Activated T-helper 1 cell treated with Interleukin-2 at 50 U/mL for 16 hours (primary cell): ENCODE data around the gene PHLDA3.

Source experiments
- DNase-seq: peaks from one replicate; pipeline ENCODE4 v3.0.0-alpha.2; 2020; ENCODE audit warnings: low read depth

Gene PHLDA3

DNA sequence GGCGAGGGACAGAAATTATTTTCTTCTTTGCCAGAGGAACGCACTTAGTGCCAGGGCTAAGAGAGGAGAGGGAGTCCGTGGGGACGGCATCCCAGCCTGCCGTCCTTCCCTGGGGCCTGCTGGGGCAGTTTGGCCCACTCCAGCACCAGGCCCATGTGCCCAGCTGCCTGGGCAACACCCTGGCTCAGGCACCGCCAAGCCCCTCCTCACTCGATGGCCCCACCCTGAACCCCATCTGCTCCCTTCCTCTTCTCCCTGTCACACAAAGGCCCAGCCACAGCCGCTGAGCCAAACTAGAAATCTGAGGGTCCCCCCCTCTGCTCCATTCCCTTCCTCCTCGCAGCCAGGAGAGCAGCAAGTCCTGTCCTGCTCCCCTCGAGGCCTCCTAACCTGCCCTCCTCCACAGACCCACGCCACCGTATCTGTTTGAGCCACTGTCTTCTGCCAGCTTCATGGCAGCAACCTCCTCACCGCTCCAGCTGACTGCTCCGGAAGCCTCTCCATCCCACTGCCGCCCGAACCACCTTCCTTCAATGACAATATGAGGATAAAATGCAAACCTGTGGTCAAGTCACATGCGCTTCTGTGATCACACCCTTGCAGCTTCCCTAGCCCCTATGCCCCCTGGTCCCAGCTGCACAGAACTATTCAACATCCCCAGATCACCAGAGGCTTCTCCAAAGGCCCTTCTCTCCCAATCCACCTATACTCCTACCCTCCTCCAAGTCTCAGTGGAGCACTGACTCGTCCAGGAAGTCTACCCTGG, 39.1 kb downstream of the PHLDA3 start:
- DNase-seq, result no peak

DNA sequence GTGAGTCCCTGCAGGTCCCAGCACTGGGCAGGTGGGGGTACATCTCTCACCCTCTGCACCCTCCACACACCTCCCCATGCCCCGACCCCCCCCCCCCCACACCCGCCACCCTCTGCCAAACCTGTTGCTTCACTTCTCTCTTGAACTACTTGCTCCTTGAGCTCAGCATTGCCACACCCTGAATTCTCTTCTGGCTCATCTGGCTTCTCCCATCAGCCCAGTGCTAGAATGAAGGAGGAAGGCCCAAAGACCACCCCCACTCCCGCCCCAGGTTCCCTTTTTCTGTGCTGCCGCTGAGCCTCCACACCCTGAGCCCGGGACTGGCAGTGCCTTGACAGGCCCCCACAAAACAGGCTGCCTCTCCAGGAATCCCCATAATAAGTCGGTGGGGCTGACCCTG, 41.0 kb downstream of the PHLDA3 start:
- no peak for DNase-seq

DNA sequence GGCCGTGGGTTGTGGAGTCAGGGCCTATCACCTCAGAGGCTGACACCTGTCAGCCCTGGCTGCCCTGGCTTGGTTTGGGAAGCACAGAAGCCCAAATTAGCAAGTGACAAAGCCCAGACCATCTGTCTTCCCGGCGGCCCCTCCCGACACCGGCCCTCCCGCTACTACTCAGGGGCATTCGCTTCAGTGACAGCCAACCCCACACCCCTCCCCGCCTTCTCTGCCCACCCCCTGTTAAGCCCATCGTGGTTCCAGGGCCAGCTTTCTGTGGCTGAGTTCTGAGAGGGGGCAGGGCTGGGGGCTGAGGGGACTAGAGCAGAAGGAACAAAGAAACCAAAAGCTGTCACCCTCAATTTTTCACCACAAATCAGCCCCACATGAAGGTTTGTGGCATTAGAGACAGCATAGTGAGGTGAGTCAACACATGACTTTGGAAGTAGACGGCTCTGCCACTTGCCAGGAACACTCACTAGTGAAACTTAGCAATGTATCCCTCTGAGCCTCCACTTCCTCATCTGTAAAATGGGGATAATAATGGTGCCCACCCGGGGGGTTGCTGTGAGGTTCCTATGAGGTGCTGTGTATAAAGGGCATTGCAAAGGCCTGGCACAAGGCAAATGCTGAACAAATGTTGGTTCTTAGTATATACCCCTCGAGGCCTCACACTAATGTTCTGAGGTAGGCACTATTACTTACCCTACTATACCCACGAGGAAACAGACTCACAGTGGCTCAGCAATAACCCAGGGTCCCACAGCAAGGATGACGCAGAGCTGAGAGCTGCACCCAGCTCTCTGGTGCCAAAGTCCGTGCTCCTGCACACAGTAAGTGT, 42.3 kb downstream of the PHLDA3 start:
- DNase-seq, result no peak

DNA sequence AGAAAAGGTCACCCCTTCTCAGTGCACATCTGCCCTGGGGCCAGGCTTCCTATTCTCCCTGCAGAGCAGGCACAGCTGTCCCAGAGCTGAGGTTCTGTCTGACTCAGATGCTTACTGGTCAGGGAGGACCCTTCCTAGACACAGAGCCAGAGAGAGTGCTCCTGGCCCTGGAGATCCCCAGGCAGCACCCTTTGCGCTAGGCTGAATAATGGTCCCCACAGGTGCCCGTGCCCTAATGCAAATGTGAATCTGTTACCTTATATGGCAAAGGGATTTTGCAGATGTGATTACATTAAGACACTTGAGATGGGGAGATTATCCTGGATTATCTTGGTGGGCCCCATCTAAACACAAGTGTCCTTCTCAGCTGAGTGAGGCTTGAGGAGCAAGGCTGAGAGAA, 44.8 kb downstream of the PHLDA3 start:
- DNase-seq, result no peak

DNA sequence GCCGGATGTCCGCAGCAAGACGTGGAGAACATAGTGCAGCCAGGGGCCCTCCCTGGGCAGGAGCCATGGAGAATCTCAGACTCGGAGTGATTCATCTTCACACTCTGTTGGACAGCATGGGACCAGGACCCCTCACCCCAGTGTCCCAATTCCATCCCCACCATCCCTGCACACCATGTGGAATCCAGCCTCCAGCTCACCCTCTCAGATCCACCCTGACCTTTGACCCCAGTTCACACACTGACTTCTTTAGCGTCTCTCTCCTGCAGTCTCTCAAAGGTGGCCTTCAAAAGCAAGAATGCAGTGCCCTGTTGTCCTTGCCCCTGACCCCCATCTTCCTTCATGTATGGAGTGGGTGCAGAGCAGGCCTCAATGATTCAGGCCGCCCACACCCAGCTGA, 45.3 kb downstream of the PHLDA3 start:
- DNase-seq, result no peak

DNA sequence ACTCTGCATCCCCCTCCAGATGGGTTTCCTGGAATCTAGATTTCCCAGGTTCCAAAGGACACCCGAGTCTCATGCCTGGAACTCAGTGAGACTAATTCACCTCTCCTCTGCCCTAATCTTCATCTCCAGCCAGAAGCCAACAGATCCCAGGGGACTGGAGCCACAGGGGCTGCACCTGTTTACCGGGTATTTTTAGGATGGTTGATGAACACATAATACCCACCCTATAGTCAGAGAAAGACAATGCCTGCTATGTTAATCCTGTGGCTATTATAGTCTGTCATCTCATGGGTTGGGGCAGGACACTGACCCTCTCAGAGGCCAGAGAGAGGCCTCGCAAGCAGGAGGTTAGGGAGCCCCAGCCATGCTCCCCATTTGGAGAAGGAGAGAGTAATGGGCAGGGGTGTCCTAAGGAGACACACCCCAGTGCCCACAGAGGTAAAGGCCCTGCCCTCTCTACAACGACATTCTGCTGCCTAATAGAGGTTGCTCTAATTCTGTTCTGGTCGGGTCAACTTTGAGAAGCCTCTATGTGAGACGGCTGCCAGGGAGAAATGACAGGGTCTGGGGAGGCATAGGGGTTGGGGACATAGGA, 46.5 kb downstream of the PHLDA3 start:
- no peak for DNase-seq

DNA sequence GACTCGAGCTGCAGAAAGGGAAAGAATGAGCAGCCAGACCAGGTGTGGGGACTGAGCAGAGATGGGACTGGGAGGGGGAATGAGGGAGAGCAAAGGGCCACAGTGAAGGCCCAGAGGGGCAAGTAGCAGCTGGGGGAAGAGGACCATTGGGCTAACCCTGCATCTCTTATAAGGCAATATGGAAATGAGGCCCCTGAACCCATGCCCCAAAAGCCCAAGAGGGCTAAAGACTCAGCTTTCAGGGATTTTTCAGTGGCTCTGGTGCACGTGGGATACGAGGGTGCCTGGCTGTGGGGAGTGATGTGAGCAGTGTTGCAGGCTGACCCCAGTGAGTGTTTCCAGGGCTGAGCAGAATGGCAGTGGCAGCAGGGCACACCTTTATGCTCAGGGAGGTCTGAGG, 47.0 kb downstream of the PHLDA3 start:
- DNase-seq, result no peak

DNA sequence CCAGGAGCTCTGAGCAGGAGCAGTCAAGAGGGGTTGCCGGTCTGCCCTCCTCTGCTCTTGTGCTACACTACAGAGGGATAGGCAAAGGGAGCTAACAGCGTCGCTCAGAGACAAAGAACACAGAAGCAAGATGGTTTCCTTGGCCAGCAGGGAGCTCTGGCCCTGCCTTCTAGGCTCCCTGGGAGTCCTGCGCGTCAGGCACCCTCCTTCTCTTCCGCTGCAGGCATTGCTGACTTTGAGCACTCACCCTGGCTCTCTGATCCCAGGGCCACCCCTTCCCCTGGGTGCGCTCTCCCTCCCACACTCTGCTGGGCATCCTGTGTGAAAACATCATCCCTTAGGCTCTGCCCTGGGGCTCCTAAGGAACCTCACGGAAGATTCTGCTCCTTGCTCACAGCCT, 47.9 kb downstream of the PHLDA3 start:
- no peak for DNase-seq

DNA sequence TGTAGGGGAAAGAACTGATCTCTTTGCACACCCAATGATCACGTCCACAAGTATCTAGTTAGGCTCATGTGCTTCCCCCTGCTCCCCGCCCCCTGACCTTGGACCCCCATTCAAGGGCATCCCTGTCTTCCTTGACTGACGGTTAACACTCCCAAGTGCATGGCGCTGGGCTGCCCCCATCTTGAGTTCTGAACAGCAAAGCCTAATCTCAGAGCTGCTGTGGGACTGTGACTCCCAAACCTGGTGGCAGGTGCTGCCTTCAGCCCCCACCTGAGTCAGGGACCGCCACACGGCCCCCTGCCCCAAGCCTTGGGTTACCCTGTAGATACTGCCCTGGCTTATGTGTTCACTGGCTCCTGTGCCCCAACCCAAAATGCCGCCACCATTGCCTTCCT, 48.4 kb downstream of the PHLDA3 start:
- no peak for DNase-seq

DNA sequence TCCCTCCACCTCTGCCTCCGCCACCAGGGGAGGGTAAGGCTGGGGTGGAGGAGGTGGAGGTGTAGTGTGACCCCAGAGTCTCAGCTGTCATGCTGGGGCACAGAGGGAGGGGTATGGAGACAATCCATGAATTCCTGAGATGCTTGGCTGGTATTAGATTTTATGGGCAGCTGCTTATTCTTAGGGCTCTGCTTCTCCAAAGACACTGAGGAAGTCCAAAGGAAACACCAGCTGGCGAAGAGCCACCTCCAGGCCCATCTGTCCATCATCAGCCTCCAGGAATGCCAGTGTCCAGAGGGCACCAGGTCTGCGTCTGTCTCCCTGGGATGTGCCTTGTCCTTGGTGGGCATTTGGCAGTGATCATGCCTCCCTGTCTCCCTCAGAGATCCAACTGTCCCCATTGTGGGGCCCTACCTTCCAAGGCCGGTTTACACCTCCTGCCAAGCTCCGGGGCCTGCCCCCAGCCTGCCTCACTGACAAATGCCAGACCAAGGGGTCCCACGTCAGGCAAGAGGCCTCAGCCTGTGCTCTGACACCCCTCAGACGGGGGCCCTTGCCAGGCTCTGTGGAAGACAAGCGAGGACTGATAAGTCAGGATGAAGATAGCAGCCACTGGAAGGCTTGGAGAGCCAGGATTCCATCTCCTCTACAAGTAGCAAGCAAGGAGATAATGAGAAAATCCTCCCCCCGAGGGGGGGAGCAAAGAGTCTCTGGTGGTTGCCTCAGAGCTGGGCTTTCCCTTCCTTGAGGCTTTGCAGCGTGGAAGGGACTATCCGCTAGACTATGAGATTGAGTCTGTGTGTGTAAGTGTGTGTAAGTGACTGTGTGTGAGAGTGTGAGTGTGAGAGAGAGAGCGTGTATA, 49.0 kb downstream of the PHLDA3 start:
- DNase-seq, result no peak

DNA sequence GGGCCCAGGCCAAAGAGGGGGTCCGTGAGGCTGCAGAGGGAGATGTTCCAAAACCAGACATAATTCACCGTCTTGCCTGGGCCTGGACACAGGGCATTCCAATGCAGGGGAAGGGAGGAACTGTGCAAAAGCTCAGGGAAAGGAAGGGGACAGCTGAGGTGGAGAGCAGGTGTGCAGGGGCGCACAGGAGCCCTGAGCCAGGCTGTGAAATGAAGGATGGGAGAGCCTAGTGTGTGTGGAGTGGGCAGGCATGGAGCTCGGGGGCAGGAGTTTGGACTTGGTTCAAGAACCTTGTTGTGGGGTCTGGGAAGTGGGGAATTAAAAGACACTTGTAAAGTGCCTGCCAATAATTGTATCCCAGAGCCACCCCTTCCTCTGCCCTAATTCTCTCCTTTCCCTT, 49.7 kb downstream of the PHLDA3 start:
- no peak for DNase-seq

DNA sequence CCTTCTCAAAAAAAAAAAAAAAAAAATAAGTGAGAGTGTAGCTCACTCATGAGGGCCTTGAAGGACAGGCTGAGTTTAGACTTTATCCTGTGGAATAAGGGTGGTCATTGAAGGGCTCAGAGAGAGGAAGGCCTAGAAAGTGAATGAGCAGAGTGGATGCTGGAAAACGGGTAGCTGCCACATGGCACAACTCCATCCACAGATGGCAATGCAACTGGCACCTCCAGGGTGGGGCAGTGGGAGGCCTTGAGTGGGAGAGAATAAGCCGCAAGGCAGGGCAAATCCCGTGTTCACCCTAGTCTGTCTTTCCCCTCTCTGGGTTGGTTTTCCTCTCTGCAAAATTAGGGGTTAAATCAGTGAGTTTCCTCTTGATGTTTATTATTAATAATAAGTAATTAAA, 50.5 kb downstream of the PHLDA3 start:
- DNase-seq, result no peak
